Posterior vena cava (tissue), 2 donors: Measurements from ENCODE around the gene KCNN2. TPM values are rescaled to one million over a fixed set of nuclear protein-coding genes. Genes with fewer than 3 reads are reported as not detected.
A peak's percentile ranks its signal among the peaks of the same experiment; 100 is the strongest.

ENCODE experiments used
- DNase-seq: peaks from one replicate; pipeline ENCODE4 v3.0.0-alpha.2; 2020; ENCODE audit warnings: low spot score
- intact Hi-C, 2 donors: fragments of 100-400 bp; cut with DNase I; formaldehyde crosslinking; loops; one replicate each; pipeline versions ENCODE4 v1.14.1 to v1.14.2; 2022 to 2023
- total RNA-seq, 2 donors: library from RNA; stranded (reverse); fragmentation: NEBNext Ultra II Directional; extraction: Animal tissue kit (Norgen Biotek cat#: 25700); gene quantifications; one replicate each; pipeline ENCODE4 v1.2.1, GENCODE V29; 2021
- donor health status: DM: yes; HTN: yes; CAD: no.
- donor health status: DM: yes; HTN: yes; CAD: no.

KCNN2 gene
- total RNA-seq, 2 donors from 2014 or later = 0.24 to 0.46 TPM

- intact Hi-C loops = no loop called here
- DNase-seq = peak; percentile 77
Measured at GRCh38 chr5:114360816-114361723, 800 bp upstream of the KCNN2 start.

- intact Hi-C loops = no loop called here
- peak; percentile 78 for DNase-seq
Measured at GRCh38 chr5:114362197-114362976, 517 bp downstream of the KCNN2 start.

GRCh38 chr5:114362977-114363761 is 1.3 kb downstream of the KCNN2 start:
- intact Hi-C loops = no loop called here
- no peak for DNase-seq

GRCh38 chr5:114363837-114364236 is 2.0 kb downstream of the KCNN2 start:
- no peak for DNase-seq
- intact Hi-C loops = no loop called here

- DNase-seq = no peak
- intact Hi-C loops = no loop called here
Measured at GRCh38 chr5:114367029-114367428, 5.2 kb downstream of the KCNN2 start.

- intact Hi-C loops = no loop called here
- no peak for DNase-seq
Measured at GRCh38 chr5:114369680-114370417, 8.0 kb downstream of the KCNN2 start.

GRCh38 chr5:114377050-114377844 is 15.4 kb downstream of the KCNN2 start:
- DNase-seq = no peak

GRCh38 chr5:114377946-114378345 is 16.1 kb downstream of the KCNN2 start:
- DNase-seq = no peak
- intact Hi-C loops = no loop called here

More at GRCh38 chr5:114377050-114377844, 15.4 kb downstream of the KCNN2 start:
- intact Hi-C loops = no loop called here

GRCh38 chr5:114380721-114381120 is 18.9 kb downstream of the KCNN2 start:
- intact Hi-C loops = no loop called here
- DNase-seq = no peak

GRCh38 chr5:114387433-114387832 is 25.6 kb downstream of the KCNN2 start:
- intact Hi-C loops = no loop called here
- DNase-seq = no peak

- intact Hi-C loops = no loop called here
- DNase-seq = no peak
Measured at GRCh38 chr5:114390431-114390830, 28.6 kb downstream of the KCNN2 start.

GRCh38 chr5:114391321-114391720 is 29.5 kb downstream of the KCNN2 start:
- intact Hi-C loops = no loop called here
- DNase-seq = no peak

GRCh38 chr5:114393159-114393558 is 31.3 kb downstream of the KCNN2 start:
- intact Hi-C loops = no loop called here
- DNase-seq = no peak

- intact Hi-C loops = no loop called here
- no peak for DNase-seq
Measured at GRCh38 chr5:114402206-114402605, 40.3 kb downstream of the KCNN2 start.

GRCh38 chr5:114407783-114408182 is 45.9 kb downstream of the KCNN2 start:
- intact Hi-C loops = no loop called here

GRCh38 chr5:114408847-114409246 is 47.0 kb downstream of the KCNN2 start:
- intact Hi-C loops = no loop called here

More at GRCh38 chr5:114407783-114408182, 45.9 kb downstream of the KCNN2 start:
- no peak for DNase-seq

GRCh38 chr5:114411380-114411931 is 49.6 kb downstream of the KCNN2 start:
- intact Hi-C loops = no loop called here
- DNase-seq = no peak

More at GRCh38 chr5:114408847-114409246, 47.0 kb downstream of the KCNN2 start:
- no peak for DNase-seq
